ENCODE results near the gene LMF1.

GRCh38 chr16:974001-974601 lies 3.3 kb upstream of the LMF1 start:
- TF ChIP-seq CTCF (IDR thresholded peaks at IDR 0.05; ENCODE audit: low read depth, low read length, poor library complexity, severe bottlenecking) (no peak), EZH2phosphoT487 (IDR thresholded peaks at IDR 0.05; ENCODE audit: borderline replicate concordance, low read length) (no peak)

Measured in DOHH2 (cell line).